NB4 (cell line): ENCODE measurements around the gene DLX3.

Experiments
- CTCF ChIP-seq: IDR thresholded peaks from one replicate; pipeline ENCODE4 v1.5.1; 2012; ENCODE audit warnings: low read depth, low read length
- MYC ChIP-seq: IDR thresholded peaks from 2 replicates; pipeline ENCODE4 v1.6.1; 2011; ENCODE audit warnings: low read depth, low read length

DNA sequence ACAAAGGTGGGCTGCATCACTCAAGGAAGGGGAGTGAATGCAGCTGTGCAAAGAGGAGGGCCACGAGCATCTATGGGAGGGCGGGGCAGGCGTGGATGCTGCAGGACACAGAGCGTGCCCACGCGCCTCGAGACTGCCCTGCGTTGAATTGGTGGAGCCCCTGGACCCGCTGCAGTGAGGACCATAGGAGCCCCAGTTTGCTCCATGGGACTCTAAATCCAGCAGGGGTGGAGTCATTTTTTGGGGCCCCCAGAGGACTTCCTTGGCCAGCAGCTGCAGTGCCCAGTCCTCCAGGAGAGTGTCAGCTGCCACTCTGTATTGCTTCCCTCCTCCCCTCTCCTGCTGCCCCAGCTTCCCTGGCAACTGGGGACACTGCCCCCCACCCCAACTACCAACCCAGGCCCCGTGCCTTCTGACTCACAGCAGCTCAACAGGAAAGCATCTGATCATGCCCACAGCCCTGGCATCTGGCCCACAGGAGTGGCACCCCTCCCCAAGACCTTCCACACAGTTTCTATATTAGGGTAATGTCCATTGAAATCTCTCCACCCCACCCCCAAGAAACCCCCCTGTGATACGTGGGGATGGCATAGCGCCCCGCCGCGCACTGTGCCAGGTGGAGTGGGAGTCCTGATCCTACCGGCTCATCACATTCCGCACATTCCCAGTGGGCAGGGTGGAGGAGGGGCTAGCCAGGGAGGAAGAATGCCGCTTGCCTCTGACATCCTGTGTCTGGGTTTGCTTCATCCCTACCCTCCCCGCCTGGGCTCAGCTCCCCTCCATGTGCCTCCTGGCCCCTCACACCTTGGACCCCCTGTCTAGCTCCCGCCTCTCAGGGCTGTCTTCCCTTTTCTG, 33.1 kb upstream of the DLX3 start:
- TF ChIP-seq MYC (no peak), CTCF (no peak)
